Panc1 (cell line): Measurements from ENCODE around the gene FPGT. TPM values are rescaled to one million over a fixed set of nuclear protein-coding genes. Genes with fewer than 3 reads are reported as not detected.

ENCODE experiments used
- ATAC-seq: fragments of 200-7000 bp; cut with Tn5 transposase; 2 replicates; pipeline ENCODE4 v1.9.1; 2020; ENCODE audit warnings: mild to moderate bottlenecking, moderate library complexity
- BruUV-seq: library from RNA; stranded (reverse); fragments of 400-500 nt; replicated peaks from 2 replicates; lab custom pipeline; 2021; lab: Mats Ljungman, UMichigan
- CTCF ChIA-PET: fragments of 300-600 bp; sonication (Branson Sonifier 250); formaldehyde crosslinking; loops from one replicate; lab custom pipeline; 2022; ENCODE audit warnings: antibody characterized with exemption; lab: Charles Lee
- POLR2A ChIA-PET: fragments of 300-600 bp; sonication (Branson Sonifier 250); formaldehyde crosslinking; loops from one replicate; lab custom pipeline; 2022; ENCODE audit warnings: antibody characterized with exemption; lab: Charles Lee
- DNase-seq: peaks from one replicate; pipeline ENCODE4 v3.0.0-alpha.2; 2010; ENCODE audit warnings: low read depth, low spot score
- H3K27ac ChIP-seq: 2 replicates; pipeline ENCODE4 v1.5.1; 2011; ENCODE audit warnings: mild to moderate bottlenecking, low read length, inconsistent platforms
- H3K27me3 ChIP-seq: fragments of 200-500 bp; sonication (Bioruptor generic); 2 replicates; pipeline ENCODE4 v1.6.0; 2014; ENCODE audit warnings: low read length, inconsistent platforms; ENCODE audit not compliant: control insufficient read depth, insufficient read depth
- H3K36me3 ChIP-seq: fragments of 200-500 bp; sonication (Bioruptor generic); 2 replicates; pipeline ENCODE4 v1.5.1; 2014; ENCODE audit warnings: inconsistent platforms, mild to moderate bottlenecking, low read length, moderate library complexity; ENCODE audit not compliant: control insufficient read depth, insufficient read depth
- H3K4me1 ChIP-seq: 2 replicates; pipeline ENCODE4 v1.5.1; 2011; ENCODE audit warnings: inconsistent platforms, mild to moderate bottlenecking, low read length, moderate library complexity; ENCODE audit not compliant: control insufficient read depth, insufficient read depth
- H3K4me3 ChIP-seq, 2 experiments: 2 replicates each; pipeline ENCODE4 v1.5.1; 2011 to 2012; ENCODE audit warnings: low read depth in 2 of 2, low read length in 2 of 2, mild to moderate bottlenecking in 2 of 2, inconsistent platforms in 1 of 2, moderate library complexity in 1 of 2
- H3K9me3 ChIP-seq: fragments of 200-500 bp; sonication (Bioruptor generic); 2 replicates; pipeline ENCODE4 v1.5.1; 2014; ENCODE audit warnings: low read depth, mild to moderate bottlenecking, inconsistent platforms, low read length, moderate library complexity; ENCODE audit not compliant: control insufficient read depth, insufficient read depth
- POLR2AphosphoS5 ChIP-seq: IDR thresholded peaks from 2 replicates; pipeline ENCODE4 v1.6.1; 2012; ENCODE audit warnings: mild to moderate bottlenecking, low read depth, low read length, moderate library complexity
- SIN3A ChIP-seq: IDR thresholded peaks from 2 replicates; pipeline ENCODE4 v1.6.1; 2012; ENCODE audit warnings: low read depth, mild to moderate bottlenecking, low read length, moderate library complexity, borderline replicate concordance; ENCODE audit not compliant: insufficient read depth
- TCF7L2 ChIP-seq: IDR thresholded peaks from 2 replicates; pipeline ENCODE4 v1.6.1; 2011; ENCODE audit warnings: mild to moderate bottlenecking, low read depth, low read length, inconsistent platforms
- in situ Hi-C: cut with HindIII; loops from 2 replicates; pipeline ENCODE4 v1.10.0; 2016; ENCODE audit warnings: low sequenced_read_pairs, low pct_unique_long_range_greater_than_20kb
- intact Hi-C: fragments of 100-400 bp; cut with micrococcal nuclease; formaldehyde crosslinking; loops from one replicate; pipeline ENCODE4 v1.10.0; 2022; ENCODE audit not compliant: unreplicated experiment
- total RNA-seq: library from RNA; stranded (reverse); gene quantifications from one replicate; pipeline ENCODE4 v1.2.1, GENCODE V29; 2021; ENCODE audit not compliant: unreplicated experiment
- TF ChIP-seq, protein P1 (sequence below), 2 experiments: IDR thresholded peaks; 2 replicates each; pipeline ENCODE4 v1.6.1; 2011 to 2012; ENCODE audit warnings: low read depth in 2 of 2, control low read depth in 1 of 2, low read length in 1 of 2, mild to moderate bottlenecking in 1 of 2, moderate library complexity in 1 of 2; ENCODE audit not compliant: insufficient read depth in 1 of 2
- TF ChIP-seq, protein P2 (sequence below): fragments of 450-650 bp; IDR thresholded peaks from 2 replicates; pipeline ENCODE4 v1.5.1; 2017; ENCODE audit warnings: mild to moderate bottlenecking

Gene FPGT
- total RNA-seq, 1 experiment from 2014 or later: 12.9 TPM

DNA sequence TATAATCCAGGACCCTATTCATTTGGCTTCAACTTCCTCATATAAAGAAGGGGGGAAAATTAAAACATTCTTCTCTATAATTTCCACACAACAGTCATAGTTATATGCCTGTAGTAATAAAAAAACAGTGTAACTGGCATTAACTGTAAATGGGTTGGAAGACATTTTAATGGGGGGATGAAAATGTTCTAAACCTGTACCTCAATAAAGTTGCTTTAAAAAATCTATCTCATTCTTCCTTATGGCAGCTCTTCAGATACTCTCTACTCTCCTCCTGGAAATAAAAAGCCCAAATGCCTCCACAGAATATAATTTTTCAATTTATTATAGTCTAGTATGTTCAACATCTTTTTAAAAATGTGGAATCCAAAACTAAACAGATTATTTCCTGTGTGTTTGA is 2.7 kb upstream of the FPGT start:
- H3K4me3 ChIP-seq: no peak overlapping the region
- ChIA-PET CTCF (no interaction called here), POLR2A (no interaction called here)
- H3K9me3 ChIP-seq: no peaks in the 10 kb centered on the region
- TF ChIP-seq POLR2AphosphoS5 (no peak), TCF7L2 (no peak), SIN3A (no peak)
- TF ChIP-seq, protein P1, sequence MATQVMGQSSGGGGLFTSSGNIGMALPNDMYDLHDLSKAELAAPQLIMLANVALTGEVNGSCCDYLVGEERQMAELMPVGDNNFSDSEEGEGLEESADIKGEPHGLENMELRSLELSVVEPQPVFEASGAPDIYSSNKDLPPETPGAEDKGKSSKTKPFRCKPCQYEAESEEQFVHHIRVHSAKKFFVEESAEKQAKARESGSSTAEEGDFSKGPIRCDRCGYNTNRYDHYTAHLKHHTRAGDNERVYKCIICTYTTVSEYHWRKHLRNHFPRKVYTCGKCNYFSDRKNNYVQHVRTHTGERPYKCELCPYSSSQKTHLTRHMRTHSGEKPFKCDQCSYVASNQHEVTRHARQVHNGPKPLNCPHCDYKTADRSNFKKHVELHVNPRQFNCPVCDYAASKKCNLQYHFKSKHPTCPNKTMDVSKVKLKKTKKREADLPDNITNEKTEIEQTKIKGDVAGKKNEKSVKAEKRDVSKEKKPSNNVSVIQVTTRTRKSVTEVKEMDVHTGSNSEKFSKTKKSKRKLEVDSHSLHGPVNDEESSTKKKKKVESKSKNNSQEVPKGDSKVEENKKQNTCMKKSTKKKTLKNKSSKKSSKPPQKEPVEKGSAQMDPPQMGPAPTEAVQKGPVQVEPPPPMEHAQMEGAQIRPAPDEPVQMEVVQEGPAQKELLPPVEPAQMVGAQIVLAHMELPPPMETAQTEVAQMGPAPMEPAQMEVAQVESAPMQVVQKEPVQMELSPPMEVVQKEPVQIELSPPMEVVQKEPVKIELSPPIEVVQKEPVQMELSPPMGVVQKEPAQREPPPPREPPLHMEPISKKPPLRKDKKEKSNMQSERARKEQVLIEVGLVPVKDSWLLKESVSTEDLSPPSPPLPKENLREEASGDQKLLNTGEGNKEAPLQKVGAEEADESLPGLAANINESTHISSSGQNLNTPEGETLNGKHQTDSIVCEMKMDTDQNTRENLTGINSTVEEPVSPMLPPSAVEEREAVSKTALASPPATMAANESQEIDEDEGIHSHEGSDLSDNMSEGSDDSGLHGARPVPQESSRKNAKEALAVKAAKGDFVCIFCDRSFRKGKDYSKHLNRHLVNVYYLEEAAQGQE (IDR thresholded peaks at IDR 0.05; ENCODE audit: insufficient read depth in 1 of 2, low read depth in 2 of 2, low read length in 1 of 2): no peak
- TF ChIP-seq, protein P2, sequence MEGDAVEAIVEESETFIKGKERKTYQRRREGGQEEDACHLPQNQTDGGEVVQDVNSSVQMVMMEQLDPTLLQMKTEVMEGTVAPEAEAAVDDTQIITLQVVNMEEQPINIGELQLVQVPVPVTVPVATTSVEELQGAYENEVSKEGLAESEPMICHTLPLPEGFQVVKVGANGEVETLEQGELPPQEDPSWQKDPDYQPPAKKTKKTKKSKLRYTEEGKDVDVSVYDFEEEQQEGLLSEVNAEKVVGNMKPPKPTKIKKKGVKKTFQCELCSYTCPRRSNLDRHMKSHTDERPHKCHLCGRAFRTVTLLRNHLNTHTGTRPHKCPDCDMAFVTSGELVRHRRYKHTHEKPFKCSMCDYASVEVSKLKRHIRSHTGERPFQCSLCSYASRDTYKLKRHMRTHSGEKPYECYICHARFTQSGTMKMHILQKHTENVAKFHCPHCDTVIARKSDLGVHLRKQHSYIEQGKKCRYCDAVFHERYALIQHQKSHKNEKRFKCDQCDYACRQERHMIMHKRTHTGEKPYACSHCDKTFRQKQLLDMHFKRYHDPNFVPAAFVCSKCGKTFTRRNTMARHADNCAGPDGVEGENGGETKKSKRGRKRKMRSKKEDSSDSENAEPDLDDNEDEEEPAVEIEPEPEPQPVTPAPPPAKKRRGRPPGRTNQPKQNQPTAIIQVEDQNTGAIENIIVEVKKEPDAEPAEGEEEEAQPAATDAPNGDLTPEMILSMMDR: no peak
- intact Hi-C loops (no loop called here), in situ Hi-C loops (no loop called here)
- H3K36me3 ChIP-seq: no peaks in the 10 kb centered on the region; the same call in 1 of the 2 replicates
- no peaks in the 10 kb centered on the region for H3K27me3 ChIP-seq
- DNase-seq (no peak), ATAC-seq (no peak)
- BruUV-seq: no TSS peak
- no peak overlapping the region for H3K27ac ChIP-seq
- peaks cover 3% of the 10 kb centered on the region; the same call in 1 of the 2 replicates for H3K4me1 ChIP-seq

DNA sequence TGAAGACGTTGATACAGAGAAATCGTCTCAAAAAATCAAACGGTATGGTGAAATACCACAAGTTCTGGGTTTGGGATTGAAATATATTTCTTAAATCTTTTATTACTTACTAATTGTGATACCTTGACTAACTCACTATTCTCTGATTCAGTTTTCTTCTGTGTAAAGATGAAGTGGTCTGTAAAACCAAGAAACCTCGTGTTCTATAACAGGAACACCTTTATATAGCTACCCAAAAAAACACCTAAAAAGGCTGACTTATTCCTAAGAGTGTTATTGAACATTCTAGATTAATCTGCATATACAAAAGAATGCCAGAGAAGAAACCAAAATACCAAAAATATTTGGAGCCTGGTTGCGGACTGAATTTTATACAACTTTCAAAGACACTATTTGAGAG is 787 bp upstream of the FPGT start:
- H3K36me3 ChIP-seq: no peaks in the 10 kb centered on the region; the same call in 1 of the 2 replicates
- CTCF ChIA-PET: no interaction called here
- no peaks in the 10 kb centered on the region for H3K9me3 ChIP-seq
- DNase-seq: no peak
- no peak for ATAC-seq
- no peaks in the 10 kb centered on the region for H3K27me3 ChIP-seq
- BruUV-seq: no TSS peak
- intact Hi-C loops: no loop called here
- TF ChIP-seq, protein P1 (IDR thresholded peaks at IDR 0.05; ENCODE audit: insufficient read depth in 1 of 2, low read depth in 2 of 2, low read length in 1 of 2): no peak
- no peak for TF ChIP-seq POLR2AphosphoS5
- H3K4me1 ChIP-seq: peaks cover 3% of the 10 kb centered on the region; the same call in 1 of the 2 replicates
- in situ Hi-C loops: no loop called here
- POLR2A ChIA-PET: no interaction called here
- peak overlapping the region; percentile 93 to 94 for H3K4me3 ChIP-seq
- peak overlapping the region; percentile 94 for H3K27ac ChIP-seq
